DND-41 (cell line): Measurements from ENCODE around the gene FARP1.

ENCODE experiments used
- EZH2 ChIP-seq: IDR thresholded peaks from 3 replicates; pipeline ENCODE4 v1.6.1; 2012; ENCODE audit warnings: borderline replicate concordance, low read depth, mild to moderate bottlenecking, moderate library complexity, low read length, inconsistent platforms; ENCODE audit not compliant: severe bottlenecking
- TF ChIP-seq, protein P1 (sequence below): IDR thresholded peaks from 2 replicates; pipeline ENCODE4 v1.5.1; 2012; ENCODE audit warnings: borderline replicate concordance, low read length, moderate library complexity, mild to moderate bottlenecking; ENCODE audit not compliant: poor library complexity, severe bottlenecking; ENCODE audit errors: extremely low read depth

- TF ChIP-seq, protein P1, sequence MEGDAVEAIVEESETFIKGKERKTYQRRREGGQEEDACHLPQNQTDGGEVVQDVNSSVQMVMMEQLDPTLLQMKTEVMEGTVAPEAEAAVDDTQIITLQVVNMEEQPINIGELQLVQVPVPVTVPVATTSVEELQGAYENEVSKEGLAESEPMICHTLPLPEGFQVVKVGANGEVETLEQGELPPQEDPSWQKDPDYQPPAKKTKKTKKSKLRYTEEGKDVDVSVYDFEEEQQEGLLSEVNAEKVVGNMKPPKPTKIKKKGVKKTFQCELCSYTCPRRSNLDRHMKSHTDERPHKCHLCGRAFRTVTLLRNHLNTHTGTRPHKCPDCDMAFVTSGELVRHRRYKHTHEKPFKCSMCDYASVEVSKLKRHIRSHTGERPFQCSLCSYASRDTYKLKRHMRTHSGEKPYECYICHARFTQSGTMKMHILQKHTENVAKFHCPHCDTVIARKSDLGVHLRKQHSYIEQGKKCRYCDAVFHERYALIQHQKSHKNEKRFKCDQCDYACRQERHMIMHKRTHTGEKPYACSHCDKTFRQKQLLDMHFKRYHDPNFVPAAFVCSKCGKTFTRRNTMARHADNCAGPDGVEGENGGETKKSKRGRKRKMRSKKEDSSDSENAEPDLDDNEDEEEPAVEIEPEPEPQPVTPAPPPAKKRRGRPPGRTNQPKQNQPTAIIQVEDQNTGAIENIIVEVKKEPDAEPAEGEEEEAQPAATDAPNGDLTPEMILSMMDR = no peak
- TF ChIP-seq EZH2 = no peak
Observed at GRCh38 chr13:98410612-98411011, 267.7 kb downstream of the FARP1 start.
